CD14-positive monocyte (primary cell): Measurements from ENCODE around the gene TUBA1A. TPM values are rescaled to one million over a fixed set of nuclear protein-coding genes. Genes with fewer than 3 reads are reported as not detected.
A peak's percentile ranks its signal among the peaks of the same experiment; 100 is the strongest.

Experiments used
- DNase-seq, 3 donors: peaks; one replicate each; pipeline ENCODE4 v3.0.0-alpha.2; 2011 to 2022
- H2AFZ ChIP-seq: 2 replicates; pipeline ENCODE4 v1.6.0; 2012; ENCODE audit warnings: mild to moderate bottlenecking, low read depth, low read length, inconsistent platforms; ENCODE audit not compliant: insufficient read depth, poor library complexity, severe bottlenecking
- H3K27ac ChIP-seq, 2 donors: 1 replicate in 1 of 2; 2 replicates in 1 of 2; pipeline ENCODE4 v1.5.1; 2012 to 2013; ENCODE audit warnings: low read length in 2 of 2, control low read depth in 1 of 2, inconsistent platforms in 1 of 2, low read depth in 1 of 2, mild to moderate bottlenecking in 1 of 2
- H3K27me3 ChIP-seq, 2 donors: one replicate each; pipeline versions ENCODE4 v1.6.0 to v1.6.1; 2011 to 2013; ENCODE audit warnings: low read length in 2 of 2; ENCODE audit not compliant: control insufficient read depth in 2 of 2, insufficient read depth in 2 of 2
- H3K36me3 ChIP-seq, 2 donors: replicated peaks in 1 of 2; 1 replicate in 1 of 2; 2 replicates in 1 of 2; pipeline versions ENCODE4 v1.5.1 to v1.6.1; 2012 to 2013; ENCODE audit warnings: low read length in 2 of 2, control low read depth in 1 of 2, inconsistent platforms in 1 of 2, mild to moderate bottlenecking in 1 of 2; ENCODE audit not compliant: insufficient read depth in 2 of 2, control insufficient read depth in 1 of 2
- H3K4me1 ChIP-seq, 2 donors: 1 replicate in 1 of 2; 2 replicates in 1 of 2; pipeline versions ENCODE4 v1.5.1 to v1.6.1; 2012 to 2013; ENCODE audit warnings: low read length in 2 of 2, control low read depth in 1 of 2, inconsistent platforms in 1 of 2, mild to moderate bottlenecking in 1 of 2, moderate library complexity in 1 of 2; ENCODE audit not compliant: insufficient read depth in 2 of 2, control insufficient read depth in 1 of 2
- H3K4me2 ChIP-seq: replicated peaks from 2 replicates; pipeline ENCODE3; 2012; ENCODE audit warnings: low read length, moderate library complexity, mild to moderate bottlenecking; ENCODE audit not compliant: poor library complexity, severe bottlenecking; ENCODE audit errors: extremely low read depth
- H3K4me3 ChIP-seq, 3 experiments: fragments of 200-600 bp in 1 of 3; sonication (generic) in 1 of 3; replicated peaks in 1 of 3; 1 replicate in 2 of 3; 2 replicates in 1 of 3; pipeline ENCODE4 v1.5.1; 2011 to 2013; ENCODE audit warnings: low read length in 3 of 3, mild to moderate bottlenecking in 3 of 3, control low read depth in 2 of 3, low read depth in 2 of 3, inconsistent platforms in 1 of 3, moderate library complexity in 1 of 3
- H3K79me2 ChIP-seq: 2 replicates; pipeline ENCODE4 v1.6.0; 2012; ENCODE audit warnings: mild to moderate bottlenecking, control low read depth, inconsistent platforms, low read length, moderate library complexity; ENCODE audit not compliant: insufficient read depth
- H3K9ac ChIP-seq: 2 replicates; pipeline ENCODE4 v1.6.0; 2017; ENCODE audit warnings: low read length, mild to moderate bottlenecking; ENCODE audit not compliant: insufficient read depth, poor library complexity, severe bottlenecking
- H3K9me3 ChIP-seq, 2 donors: replicated peaks in 1 of 2; 1 replicate in 1 of 2; 2 replicates in 1 of 2; pipeline versions ENCODE4 v1.5.1 to v1.6.1; 2012 to 2013; ENCODE audit warnings: low read length in 2 of 2, control low read depth in 1 of 2; ENCODE audit not compliant: control insufficient read depth in 1 of 2, insufficient read depth in 1 of 2
- H4K20me1 ChIP-seq: 2 replicates; pipeline ENCODE4 v1.6.0; 2012; ENCODE audit warnings: mild to moderate bottlenecking, low read length, control low read depth, moderate library complexity; ENCODE audit not compliant: insufficient read depth
- H3K27ac Mint-ChIP-seq, 7 donors: one replicate each; pipeline ENCODE4 v1.8.0; 2020; ENCODE audit warnings: mild to moderate bottlenecking in 7 of 7, mixed read lengths in 7 of 7, moderate library complexity in 6 of 7, inconsistent platforms in 2 of 7
- H3K27me3 Mint-ChIP-seq, 3 donors: one replicate each; pipeline ENCODE4 v1.8.0; 2021 to 2022; ENCODE audit warnings: low read depth in 3 of 3, mild to moderate bottlenecking in 3 of 3, mixed read lengths in 3 of 3, moderate library complexity in 3 of 3, inconsistent platforms in 1 of 3
- H3K36me3 Mint-ChIP-seq, 2 donors: one replicate each; pipeline ENCODE4 v1.8.0; 2020; ENCODE audit warnings: mixed read lengths in 2 of 2, inconsistent platforms in 1 of 2, mild to moderate bottlenecking in 1 of 2
- H3K4me1 Mint-ChIP-seq: one replicate; pipeline ENCODE4 v1.8.0; 2020; ENCODE audit warnings: mild to moderate bottlenecking, mixed read lengths
- H3K4me3 Mint-ChIP-seq, 2 donors: one replicate each; pipeline ENCODE4 v1.8.0; 2020; ENCODE audit warnings: mild to moderate bottlenecking in 2 of 2, mixed read lengths in 2 of 2, moderate library complexity in 1 of 2
- H3K9me3 Mint-ChIP-seq, 7 donors: one replicate each; pipeline ENCODE4 v1.8.0; 2020 to 2022; ENCODE audit warnings: mixed read lengths in 7 of 7, mild to moderate bottlenecking in 6 of 7, moderate library complexity in 6 of 7, inconsistent platforms in 2 of 7
- whole genome bisulfite sequencing: methylation state at CpG from one replicate; pipeline ENCODE4 v1.1.5; 2013; ENCODE audit warnings: missing lambda C conversion rate; ENCODE audit not compliant: insufficient coverage; 5-methylcytosine and 5-hydroxymethylcytosine counted together
- intact Hi-C, 2 donors: fragments of 100-400 bp; cut with micrococcal nuclease; formaldehyde crosslinking; loops; one replicate each; pipeline versions ENCODE4 v1.15.0 to v1.15.1; 2023
- polyA plus RNA-seq, 3 donors: library from polyadenylated mRNA; depleted of rRNA in 1 of 3; unstranded in 2 of 3; stranded (reverse) in 1 of 3; fragments of 300-500 nt in 2 of 3; fragments of >200 nt in 1 of 3; fragmentation: Illumina TruSeq in 2 of 3; gene quantifications; 1 replicate in 2 of 3; 2 replicates in 1 of 3; pipeline ENCODE4 v1.2.3, GENCODE V29; 2012 to 2021
- TF ChIP-seq, protein P1 (sequence below): fragments of 200-600 bp; IDR thresholded peaks from one replicate; pipeline ENCODE4 v1.8.0; 2022; ENCODE audit warnings: antibody characterized with exemption, mild to moderate bottlenecking

Gene TUBA1A
- polyA plus RNA-seq, 3 donors = 859 to 1,779 (median 946) TPM

DNA sequence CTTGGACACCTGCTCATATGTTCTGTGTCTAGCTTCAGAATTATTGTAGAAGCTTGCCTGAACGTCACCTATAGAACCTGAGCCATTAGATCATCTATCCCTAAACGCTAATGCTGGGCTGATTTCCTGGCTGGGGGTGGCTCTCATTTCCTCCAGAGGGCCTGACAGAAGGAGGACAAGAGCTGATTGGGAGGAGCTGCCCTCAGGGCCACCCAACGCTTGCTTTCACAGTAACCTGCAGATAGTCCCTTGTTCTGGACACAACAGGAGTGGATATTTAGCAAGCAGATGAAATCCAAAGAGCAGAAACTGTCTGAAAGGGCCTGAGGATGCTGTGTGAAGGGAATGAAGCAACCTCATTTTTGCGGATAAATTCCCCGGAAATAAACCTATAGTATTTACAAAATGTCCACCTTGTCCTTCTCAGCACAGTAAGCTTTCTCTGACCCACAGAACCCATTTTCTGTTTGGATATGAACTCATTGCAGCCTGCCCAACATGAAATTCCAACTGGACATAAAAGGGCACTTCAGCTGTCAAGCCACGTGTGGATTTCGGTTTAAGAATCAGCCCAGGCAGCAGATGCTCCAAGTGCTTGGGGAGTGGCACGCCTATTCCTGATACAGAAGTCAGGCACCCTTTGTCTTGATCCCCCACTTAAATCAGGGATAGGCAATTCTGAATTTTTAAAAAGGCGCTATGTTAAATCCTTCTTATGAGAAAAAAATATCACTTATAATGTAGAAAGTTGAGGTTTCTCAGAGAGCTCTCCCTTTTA, 43.2 kb upstream of the TUBA1A start:
- DNase-seq = no peak
- Mint-ChIP-seq H3K27ac (peak overlapping the region; percentile 99 to 100 (median 100)), H3K36me3 (no peaks in the 10 kb centered on the region), H3K9me3 (no peaks in the 10 kb centered on the region), H3K4me1 (peaks cover 44% of the 10 kb centered on the region), H3K4me3 (no peak overlapping the region), H3K27me3 (peaks cover 0 to 3% (median 0%) of the 10 kb centered on the region in 3 donors)
- H3K36me3 ChIP-seq = no peaks in the 10 kb centered on the region
- TF ChIP-seq, protein P1, sequence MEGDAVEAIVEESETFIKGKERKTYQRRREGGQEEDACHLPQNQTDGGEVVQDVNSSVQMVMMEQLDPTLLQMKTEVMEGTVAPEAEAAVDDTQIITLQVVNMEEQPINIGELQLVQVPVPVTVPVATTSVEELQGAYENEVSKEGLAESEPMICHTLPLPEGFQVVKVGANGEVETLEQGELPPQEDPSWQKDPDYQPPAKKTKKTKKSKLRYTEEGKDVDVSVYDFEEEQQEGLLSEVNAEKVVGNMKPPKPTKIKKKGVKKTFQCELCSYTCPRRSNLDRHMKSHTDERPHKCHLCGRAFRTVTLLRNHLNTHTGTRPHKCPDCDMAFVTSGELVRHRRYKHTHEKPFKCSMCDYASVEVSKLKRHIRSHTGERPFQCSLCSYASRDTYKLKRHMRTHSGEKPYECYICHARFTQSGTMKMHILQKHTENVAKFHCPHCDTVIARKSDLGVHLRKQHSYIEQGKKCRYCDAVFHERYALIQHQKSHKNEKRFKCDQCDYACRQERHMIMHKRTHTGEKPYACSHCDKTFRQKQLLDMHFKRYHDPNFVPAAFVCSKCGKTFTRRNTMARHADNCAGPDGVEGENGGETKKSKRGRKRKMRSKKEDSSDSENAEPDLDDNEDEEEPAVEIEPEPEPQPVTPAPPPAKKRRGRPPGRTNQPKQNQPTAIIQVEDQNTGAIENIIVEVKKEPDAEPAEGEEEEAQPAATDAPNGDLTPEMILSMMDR = no peak
- H2AFZ ChIP-seq = no peak overlapping the region
- H3K4me2 ChIP-seq = peak overlapping the region; percentile 64
- intact Hi-C loops = loop anchor here (5.0 to 10.0 kb wide), 3 partner anchors 45 to 100 kb away; partner anchors contain the start of genes TUBA1B (in 2 of the 2) and TUBA1A (in 1 of the 2)
- H3K4me1 ChIP-seq = peaks cover 47 to 63% of the 10 kb centered on the region in 2 donors
- H3K4me3 ChIP-seq = peak overlapping the region in 1 of 3 experiments; percentile 80
- H3K9me3 ChIP-seq = no peaks in the 10 kb centered on the region
- H3K9ac ChIP-seq = peak overlapping the region; percentile 47
- peak overlapping the region; percentile 83 to 99 for H3K27ac ChIP-seq
- no peaks in the 10 kb centered on the region for H4K20me1 ChIP-seq
- H3K27me3 ChIP-seq = no peaks in the 10 kb centered on the region
- WGBS = 95% methylated on average over 3 of the region's 9 CpGs
- H3K79me2 ChIP-seq = peaks cover 6% of the 10 kb centered on the region

DNA sequence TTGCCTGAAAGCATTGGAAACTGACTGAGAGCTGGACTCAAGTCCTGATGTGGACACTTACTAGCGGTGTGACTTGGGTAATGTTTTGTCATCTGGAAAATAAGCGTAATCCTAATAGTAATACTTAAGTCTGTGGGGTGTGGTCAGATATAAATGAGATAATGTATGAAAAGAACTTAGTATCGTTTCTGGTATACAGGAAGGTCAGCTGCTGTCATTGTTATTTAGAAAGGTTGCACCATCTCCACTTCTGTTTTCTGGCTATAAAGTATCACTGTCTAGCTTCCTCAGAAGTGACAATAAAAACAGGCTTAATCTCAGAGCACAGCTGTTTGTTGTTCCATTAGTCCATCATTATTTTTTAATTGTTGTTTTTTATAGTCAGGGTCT, 41.9 kb upstream of the TUBA1A start:
- Histone ChIP-seq H3K27me3 (no peaks in the 10 kb centered on the region), H2AFZ (no peak overlapping the region), H3K27ac (peak overlapping the region; percentile 83 to 99), H3K79me2 (peaks cover 6% of the 10 kb centered on the region), H3K9ac (peak overlapping the region; percentile 47), H3K36me3 (no peaks in the 10 kb centered on the region), H3K4me1 (peaks cover 52 to 68% of the 10 kb centered on the region in 2 donors), H3K9me3 (no peaks in the 10 kb centered on the region), H3K4me2 (peak overlapping the region; percentile 64), H4K20me1 (no peaks in the 10 kb centered on the region), H3K4me3 (peak overlapping the region in 1 of 3 experiments; percentile 80)
- TF ChIP-seq, protein P1 = no peak
- Mint-ChIP-seq H3K9me3 (no peaks in the 10 kb centered on the region), H3K27me3 (peaks cover 0 to 3% (median 0%) of the 10 kb centered on the region in 3 donors), H3K27ac (peak overlapping the region; percentile 99 to 100 (median 100)), H3K36me3 (no peaks in the 10 kb centered on the region), H3K4me1 (peaks cover 47% of the 10 kb centered on the region), H3K4me3 (peak overlapping the region in 1 of 2 donors; percentile 78)
- no CpG with 5 or more reads among the region's 3 CpGs for WGBS
- peak; percentile 81 to 91 (median 84) for DNase-seq
- intact Hi-C loops = loop anchor here (5.0 to 10.0 kb wide), 3 partner anchors 43 to 98 kb away; partner anchors contain the start of genes TUBA1B (in 2 of the 2) and TUBA1A (in 1 of the 2)
